ENCODE data around the gene PTCD1.
A peak's percentile ranks its signal among the peaks of the same experiment; 100 is the strongest.

Gene PTCD1, protein sequence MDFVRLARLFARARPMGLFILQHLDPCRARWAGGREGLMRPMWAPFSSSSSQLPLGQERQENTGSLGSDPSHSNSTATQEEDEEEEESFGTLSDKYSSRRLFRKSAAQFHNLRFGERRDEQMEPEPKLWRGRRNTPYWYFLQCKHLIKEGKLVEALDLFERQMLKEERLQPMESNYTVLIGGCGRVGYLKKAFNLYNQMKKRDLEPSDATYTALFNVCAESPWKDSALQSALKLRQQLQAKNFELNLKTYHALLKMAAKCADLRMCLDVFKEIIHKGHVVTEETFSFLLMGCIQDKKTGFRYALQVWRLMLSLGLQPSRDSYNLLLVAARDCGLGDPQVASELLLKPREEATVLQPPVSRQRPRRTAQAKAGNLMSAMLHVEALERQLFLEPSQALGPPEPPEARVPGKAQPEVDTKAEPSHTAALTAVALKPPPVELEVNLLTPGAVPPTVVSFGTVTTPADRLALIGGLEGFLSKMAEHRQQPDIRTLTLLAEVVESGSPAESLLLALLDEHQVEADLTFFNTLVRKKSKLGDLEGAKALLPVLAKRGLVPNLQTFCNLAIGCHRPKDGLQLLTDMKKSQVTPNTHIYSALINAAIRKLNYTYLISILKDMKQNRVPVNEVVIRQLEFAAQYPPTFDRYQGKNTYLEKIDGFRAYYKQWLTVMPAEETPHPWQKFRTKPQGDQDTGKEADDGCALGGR

DNA sequence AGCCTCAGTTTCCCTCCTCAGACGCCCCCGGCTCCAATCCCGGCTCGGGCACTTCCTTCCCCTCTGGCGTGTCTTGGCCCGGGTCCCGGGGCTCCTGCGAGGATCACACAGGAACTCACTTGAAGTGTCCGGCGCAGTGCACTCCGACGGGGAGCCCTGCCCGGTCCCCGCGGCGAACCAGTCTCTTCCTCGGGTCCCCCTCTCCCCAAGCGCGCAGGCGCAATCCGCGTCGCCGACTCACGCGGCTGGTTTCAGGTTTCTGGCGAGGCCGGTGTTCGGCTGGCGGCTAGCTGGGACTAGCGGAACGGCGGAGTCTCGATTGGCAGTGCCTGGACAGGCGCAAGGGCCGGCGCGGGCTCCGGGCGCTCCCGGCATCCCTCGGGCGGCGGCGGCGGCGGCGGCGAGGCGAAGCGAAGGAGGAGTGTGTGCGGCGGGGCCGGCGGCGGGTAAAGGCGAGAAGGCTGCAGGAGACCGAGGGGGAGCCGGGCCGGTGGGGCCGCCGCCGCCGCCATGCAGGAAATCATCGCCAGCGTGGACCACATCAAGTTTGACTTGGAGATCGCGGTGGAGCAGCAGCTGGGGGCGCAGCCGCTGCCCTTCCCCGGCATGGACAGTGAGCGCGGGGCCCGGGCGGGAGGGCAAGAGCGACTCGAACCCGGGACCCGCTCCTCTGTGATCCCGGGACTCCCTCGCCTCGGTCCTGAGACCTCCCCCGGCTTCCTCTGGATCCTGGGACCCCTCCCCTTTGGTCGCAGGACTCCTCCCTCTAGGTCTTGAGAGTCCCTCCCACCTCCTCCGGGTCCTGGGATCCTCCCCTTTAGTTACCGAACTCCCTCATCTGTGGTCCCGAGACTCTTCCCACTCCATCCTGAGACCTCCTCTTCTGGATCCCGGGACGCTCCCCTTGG lies at the start of gene PTCD1, which contains the start of gene CPSF4:
Gene PTCD1, minus strand, starts transcription at position 226 of the 908 bp plus-strand sequence. CDS start 3,556 bp downstream, outside the sequence.
Gene CPSF4, plus strand, starts transcription at position 371 of the 908 bp plus-strand sequence. Its CDS starts 140 bp downstream, at position 511.
- peak; percentile 99 for DNase-seq (ENCODE audit: low spot score)

DNA sequence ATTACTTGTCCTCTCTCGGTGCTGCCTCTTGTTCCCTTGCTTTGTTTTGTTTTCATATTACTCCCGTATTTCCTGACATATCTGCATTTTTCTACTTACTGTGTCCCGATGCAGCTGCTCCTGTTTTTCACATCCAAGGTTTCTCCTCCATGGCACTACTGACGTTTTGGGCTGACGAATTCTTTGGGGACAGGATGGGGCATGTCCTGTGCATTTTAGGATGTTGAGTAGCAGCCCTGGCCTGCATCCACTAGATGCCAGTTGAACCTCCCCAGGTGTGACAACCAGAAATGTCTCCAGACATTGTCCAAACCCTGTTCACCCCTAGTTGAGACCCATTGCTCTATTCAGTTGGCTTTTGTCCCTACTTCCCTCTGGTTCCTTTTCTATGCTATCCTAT lies 46.5 kb upstream of the PTCD1 start:
- no peak for DNase-seq (ENCODE audit: low spot score)

DNA sequence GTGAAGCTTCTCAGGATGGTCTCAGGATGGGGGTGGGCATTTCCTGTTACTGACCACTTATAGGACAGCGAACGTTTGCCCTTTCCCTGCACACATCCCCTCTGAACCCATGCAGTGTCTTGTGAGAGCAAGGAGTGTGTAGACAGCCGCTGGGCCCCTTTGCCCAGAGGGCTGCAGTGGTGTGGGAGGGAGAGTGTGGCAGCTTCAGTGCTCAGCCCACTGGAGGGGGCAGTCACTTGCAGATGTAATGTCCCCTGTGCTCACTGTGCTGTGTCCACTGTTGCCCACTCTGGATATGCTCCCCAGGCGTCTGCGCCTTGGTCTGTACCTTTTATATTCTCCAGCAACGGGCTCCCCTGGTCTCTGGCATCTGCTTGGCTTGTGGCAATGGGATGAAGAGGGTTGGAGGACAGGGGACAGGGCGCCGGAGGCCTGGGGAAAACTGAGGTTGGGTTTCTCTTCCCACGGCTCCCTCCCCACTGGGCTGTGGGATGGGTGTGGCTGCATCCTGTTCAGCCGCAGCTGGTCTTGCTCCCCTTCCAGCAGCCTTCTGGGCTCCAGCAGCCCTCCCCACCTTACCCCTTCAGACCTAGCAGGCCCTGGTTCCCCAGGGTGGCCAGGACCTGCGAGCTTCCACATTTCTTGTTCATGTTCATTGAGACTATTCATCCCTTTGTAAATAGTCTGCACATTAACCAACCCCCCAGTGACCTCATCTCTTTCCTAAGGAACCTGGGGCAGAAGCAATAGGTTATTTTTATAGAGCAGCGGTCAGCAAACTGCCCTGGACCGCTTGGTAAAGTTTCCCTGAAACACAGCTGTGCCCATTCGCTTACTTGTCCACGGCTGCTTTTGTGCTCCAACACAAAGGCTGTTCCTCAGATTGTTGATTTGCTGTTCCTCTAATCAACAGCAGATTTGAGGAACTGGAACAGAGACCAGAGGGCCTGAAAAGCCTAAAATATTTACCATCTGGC lies 40.2 kb upstream of the PTCD1 start:
- DNase-seq (ENCODE audit: low spot score), result no peak

DNA sequence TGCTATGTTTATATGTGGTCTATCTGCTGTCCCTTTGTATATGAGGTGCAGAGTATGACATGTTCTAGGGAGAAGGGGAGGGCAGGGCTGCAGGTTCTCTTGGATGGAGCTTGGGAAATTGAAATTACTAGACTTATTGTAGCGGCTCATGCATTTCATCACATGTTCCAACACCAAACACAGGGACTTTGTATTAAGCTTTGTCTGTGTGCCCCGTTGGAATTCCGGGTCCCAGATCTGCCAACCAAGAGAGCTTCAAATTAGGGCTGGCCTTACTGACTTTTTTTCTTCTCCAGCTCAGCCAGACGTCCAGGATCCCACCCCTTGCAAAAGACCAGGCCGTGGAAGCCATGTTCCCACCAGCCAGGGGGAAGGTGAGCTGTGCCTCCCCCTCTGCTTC lies 37.5 kb upstream of the PTCD1 start:
- DNase-seq (ENCODE audit: low spot score), result no peak

DNA sequence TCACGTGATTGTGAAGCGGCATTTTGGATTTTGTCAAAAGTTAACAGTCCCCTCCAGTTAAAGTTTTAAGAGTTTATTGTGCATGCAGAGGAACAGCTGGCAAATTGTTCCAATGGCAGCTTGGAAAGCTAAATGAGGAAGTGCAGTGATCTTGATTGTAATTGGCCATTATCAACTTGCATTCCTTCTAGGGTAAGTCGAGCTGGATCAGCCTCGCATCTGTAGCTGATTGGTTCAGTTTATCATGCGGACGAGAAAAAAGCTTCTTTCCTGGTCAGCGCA lies 34.7 kb upstream of the PTCD1 start:
- peak; percentile 70 for DNase-seq (ENCODE audit: low spot score)

- DNase-seq (ENCODE audit: low spot score), result peak; percentile 99
Measured at GRCh38 chr7:99472561-99473314, 34.1 kb upstream of the PTCD1 start, which contains the start of gene ZNF789. ZNF789 (plus strand) TSS chr7:99472890; CDS start chr7:99476457, 3,567 bp downstream.

DNA sequence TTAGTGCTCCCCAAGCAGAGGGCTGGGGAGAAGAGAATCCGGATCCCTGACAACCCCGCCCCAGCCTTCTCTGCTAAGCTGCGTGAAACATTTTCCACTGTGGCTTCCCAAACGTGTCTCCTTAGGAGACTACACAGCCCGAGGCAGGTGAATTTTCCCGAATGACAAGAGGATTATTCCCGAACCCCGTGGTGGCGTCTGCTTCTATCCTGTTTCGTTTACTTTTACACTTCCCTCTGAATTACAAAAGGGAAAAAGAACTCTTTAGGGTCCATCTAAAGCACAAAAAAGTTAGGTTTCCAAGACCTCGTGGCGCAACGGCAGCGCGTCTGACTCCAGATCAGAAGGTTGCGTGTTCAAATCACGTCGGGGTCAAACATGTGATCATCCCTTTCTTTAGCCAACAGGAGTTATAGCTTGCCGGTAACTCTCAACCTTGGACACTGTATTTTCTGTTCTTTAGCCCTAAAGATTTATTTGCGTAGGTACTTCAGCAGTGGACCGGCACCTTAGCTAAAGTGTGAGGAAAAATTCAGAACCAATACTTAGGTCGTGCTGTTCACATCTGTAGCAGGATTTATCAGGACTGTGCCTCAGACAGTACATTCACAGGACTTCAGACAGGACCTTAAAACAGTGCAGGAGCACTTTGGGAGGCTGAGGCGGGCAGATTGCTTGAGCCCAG lies 30.9 kb upstream of the PTCD1 start:
- no peak for DNase-seq (ENCODE audit: low spot score)

GRCh38 chr7:99468336-99468918 lies 29.8 kb upstream of the PTCD1 start:
- no peak for DNase-seq (ENCODE audit: low spot score)

GRCh38 chr7:99465421-99465768 lies 26.8 kb upstream of the PTCD1 start:
- no peak for DNase-seq (ENCODE audit: low spot score)

DNA sequence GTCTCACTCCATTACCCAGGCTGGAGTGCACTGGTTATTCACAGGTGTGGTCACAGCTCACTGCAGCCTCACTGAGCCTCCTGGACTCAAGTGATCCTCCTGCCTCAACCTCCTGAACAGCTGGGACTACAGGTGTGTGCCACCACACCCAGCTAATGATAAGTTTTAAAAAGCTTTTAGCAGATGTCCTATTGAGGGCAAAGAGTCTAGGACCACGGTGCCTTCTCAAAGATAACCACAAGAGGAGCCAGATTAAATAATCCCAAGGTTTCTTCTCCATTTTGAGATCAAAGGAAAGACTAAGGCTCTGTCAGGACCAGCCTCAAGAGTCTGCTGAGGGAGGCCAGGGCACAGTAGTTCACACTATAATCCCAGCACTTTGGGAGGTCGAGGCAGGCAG lies 22.6 kb upstream of the PTCD1 start:
- no peak for DNase-seq (ENCODE audit: low spot score)

DNA sequence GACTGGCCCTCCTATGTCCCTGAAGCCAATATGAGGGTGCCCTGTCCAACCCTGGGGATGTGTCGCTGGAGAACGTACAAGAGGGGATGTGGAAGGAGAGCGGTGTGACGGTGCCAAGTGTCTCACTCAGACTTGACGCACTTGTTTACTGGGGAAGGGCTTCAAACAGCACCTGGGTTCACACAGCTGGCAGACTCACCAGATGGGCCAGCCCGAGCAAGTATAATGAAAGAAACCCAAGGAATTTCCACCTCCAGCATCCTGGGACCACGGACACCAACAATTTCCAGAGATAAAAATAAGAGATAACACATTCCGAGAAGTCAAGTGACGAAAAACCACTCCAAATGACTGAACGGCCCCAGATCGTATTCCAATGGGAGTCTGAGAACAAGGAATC lies 22.1 kb upstream of the PTCD1 start:
- DNase-seq (ENCODE audit: low spot score), result no peak

DNA sequence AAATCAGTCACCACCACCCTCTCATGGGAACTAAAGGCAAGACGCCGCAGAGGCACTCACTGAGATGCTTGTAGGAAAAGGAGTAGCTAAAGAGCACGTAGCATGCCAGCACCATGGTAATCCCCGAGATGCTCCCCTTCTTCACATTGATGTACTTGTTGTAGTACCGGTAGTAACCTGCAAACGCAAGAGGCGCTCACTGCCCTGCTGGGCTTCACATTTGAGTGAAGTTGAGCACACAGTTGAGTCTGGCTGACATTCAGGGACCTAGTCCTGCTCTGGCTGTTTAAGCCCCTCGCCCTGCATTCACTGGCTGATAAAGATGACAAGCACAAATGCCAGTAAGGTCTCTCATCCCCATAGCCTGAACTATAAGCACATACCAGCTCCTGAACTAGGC lies 20.5 kb upstream of the PTCD1 start:
- DNase-seq (ENCODE audit: low spot score), result peak; percentile 48

DNA sequence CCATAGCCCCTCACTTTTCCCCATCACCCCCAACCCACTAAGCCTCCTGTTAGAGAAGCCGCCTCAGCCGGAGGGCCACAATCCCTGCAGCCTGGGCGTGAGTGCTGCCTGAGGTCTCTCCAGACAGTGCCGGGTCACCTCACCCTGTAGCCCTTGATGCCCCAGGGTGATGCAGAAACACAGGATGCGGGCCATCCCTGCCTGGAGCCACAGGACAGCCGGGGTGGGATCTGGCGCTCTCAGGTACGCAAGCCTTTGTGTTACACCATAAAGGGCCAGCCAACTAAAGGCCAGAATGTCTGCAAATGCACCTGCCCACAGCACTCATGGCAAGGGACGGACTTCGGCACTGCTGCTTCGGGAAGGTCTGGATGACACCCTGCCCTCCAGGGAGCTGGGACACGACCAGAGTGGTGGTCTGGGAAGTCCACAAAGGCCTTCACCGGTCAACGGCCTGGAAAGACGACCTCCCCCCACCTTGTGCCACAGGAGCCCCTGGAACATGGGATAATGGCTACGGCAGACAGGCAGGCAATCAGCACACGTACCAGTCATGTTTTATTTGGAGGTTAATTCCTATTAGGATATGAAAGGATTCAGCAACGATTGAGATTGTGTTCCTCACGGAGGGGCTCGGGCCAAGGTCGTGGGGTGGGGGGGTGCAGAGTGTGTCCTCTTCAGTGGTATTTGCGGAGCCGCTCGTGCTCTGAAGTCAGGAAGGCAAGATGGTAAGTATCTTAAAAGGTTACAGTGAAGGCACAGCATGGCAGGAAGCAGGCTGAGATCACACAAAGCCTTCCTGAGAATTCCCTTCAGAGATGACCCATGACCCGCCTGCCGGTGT lies 19.3 kb upstream of the PTCD1 start:
- no peak for DNase-seq (ENCODE audit: low spot score)

DNA sequence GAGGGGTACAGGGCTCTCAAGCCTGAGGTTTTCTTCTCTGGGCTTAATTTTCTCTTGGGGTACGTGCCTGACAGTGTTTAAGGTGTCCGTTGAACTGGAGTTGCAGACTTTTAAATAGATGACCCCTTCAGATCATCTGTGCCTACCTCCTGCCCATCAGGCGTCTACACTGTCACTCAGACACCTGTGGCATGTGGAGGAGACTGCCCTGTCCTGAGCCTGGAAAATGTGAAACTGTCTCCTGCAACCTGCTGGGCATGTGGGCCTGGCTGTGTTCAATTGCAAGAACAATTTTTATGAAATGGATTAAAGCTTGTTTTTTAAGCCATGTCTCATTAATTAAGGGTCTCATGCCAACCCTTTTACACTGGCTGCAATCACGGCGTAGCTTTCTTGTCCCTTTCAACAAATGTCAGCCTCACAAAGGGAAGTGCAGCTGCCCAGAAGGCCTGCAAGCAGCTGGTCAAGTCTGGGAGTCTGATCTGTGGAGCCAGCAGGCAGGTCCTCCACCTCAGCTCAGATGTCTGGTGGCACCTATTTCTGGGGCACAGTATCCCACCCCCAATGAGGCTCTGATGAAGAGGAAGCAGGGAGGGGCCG lies 18.6 kb upstream of the PTCD1 start:
- no peak for DNase-seq (ENCODE audit: low spot score)

DNA sequence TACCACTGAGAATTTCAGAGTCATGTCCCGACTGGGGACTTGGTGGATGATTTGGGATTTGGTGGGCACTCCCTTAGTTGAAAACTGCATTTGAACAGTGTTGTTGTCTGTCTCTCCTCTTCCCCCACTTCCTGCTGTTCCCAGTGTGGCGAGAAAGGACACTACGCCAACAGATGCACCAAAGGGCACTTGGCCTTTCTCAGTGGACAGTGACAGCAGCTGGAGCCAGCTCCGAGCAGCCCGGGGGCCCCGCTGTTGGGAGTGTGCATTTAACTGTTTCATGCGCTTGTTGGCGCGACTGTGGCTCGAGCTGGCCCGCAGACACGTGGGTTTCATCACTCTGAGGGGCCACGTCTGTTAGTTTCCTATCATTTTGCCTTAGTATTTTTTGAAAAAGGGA lies 17.7 kb upstream of the PTCD1 start:
- no peak for DNase-seq (ENCODE audit: low spot score)

DNA sequence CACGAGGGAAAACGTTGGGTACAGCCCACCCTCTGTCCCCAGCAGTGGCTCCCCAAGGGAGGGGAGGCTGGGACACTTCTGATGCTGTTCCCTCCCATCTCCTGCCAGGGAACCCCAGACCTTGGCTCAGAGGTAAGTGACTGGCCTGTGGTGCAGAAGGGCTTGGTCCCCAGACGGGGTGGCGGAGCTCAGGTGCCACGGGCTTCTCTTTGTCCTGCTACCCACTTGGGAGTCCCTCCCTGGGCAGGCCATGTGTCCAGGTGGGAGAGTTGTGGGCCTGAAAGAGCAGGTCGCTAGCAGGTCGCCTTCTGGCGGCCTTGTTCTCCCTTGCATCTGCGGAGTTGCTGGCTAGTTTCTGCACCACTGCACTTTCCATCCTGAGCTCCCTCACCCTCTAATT lies 17.3 kb upstream of the PTCD1 start:
- no peak for DNase-seq (ENCODE audit: low spot score)

- no peak for DNase-seq (ENCODE audit: low spot score)
Measured at GRCh38 chr7:99453105-99453504, 14.5 kb upstream of the PTCD1 start.

- no peak for DNase-seq (ENCODE audit: low spot score)
Measured at GRCh38 chr7:99452541-99452940, 13.9 kb upstream of the PTCD1 start.
